DND-41 (cell line): ENCODE data around the gene PCNX2.

ENCODE experiments used
- ATAC-seq: fragments of 200-7000 bp; cut with Tn5 transposase; 3 replicates; pipeline ENCODE4 v1.9.1; 2021; ENCODE audit warnings: low read depth; ENCODE audit not compliant: insufficient read depth
- DNase-seq: peaks from one replicate; pipeline ENCODE4 v3.0.0-alpha.2; 2020
- H2AFZ ChIP-seq: 2 replicates; pipeline ENCODE4 v1.6.0; 2012; ENCODE audit warnings: low read depth, low read length
- H3K27ac ChIP-seq: 2 replicates; pipeline ENCODE4 v1.5.1; 2012; ENCODE audit warnings: low read length, inconsistent platforms
- H3K27me3 ChIP-seq: fragments of 200-600 bp; sonication (generic); 2 replicates; pipeline ENCODE4 v1.6.0; 2012; ENCODE audit warnings: low read length, mild to moderate bottlenecking, inconsistent platforms; ENCODE audit not compliant: insufficient read depth, poor library complexity
- H3K36me3 ChIP-seq: 2 replicates; pipeline ENCODE4 v1.5.1; 2012; ENCODE audit warnings: low read length, inconsistent platforms; ENCODE audit not compliant: insufficient read depth
- H3K4me1 ChIP-seq: 2 replicates; pipeline ENCODE4 v1.5.1; 2012; ENCODE audit warnings: mild to moderate bottlenecking, low read length; ENCODE audit not compliant: insufficient read depth
- H3K4me2 ChIP-seq: 2 replicates; pipeline ENCODE4 v1.6.0; 2012; ENCODE audit warnings: mild to moderate bottlenecking, moderate library complexity, low read length, inconsistent platforms; ENCODE audit not compliant: insufficient read depth
- H3K4me3 ChIP-seq, 2 experiments: fragments of 200-600 bp in 1 of 2; shearing (Covaris generic) in 1 of 2; 2 replicates each; pipeline ENCODE4 v1.5.1; 2012 to 2016; ENCODE audit warnings: inconsistent platforms in 2 of 2, low read length in 2 of 2, mild to moderate bottlenecking in 2 of 2, low read depth in 1 of 2, moderate library complexity in 1 of 2
- H3K79me2 ChIP-seq: 2 replicates; pipeline ENCODE4 v1.6.0; 2012; ENCODE audit warnings: low read length, inconsistent platforms; ENCODE audit not compliant: insufficient read depth
- H3K9ac ChIP-seq: 2 replicates; pipeline ENCODE4 v1.6.0; 2012; ENCODE audit warnings: low read depth, mild to moderate bottlenecking, inconsistent platforms, low read length, moderate library complexity
- H3K9me3 ChIP-seq: 2 replicates; pipeline ENCODE4 v1.5.1; 2012; ENCODE audit warnings: low read length, moderate library complexity, mild to moderate bottlenecking, inconsistent platforms; ENCODE audit not compliant: insufficient read depth, severe bottlenecking
- H4K20me1 ChIP-seq: 2 replicates; pipeline ENCODE4 v1.6.0; 2012; ENCODE audit warnings: low read length; ENCODE audit not compliant: insufficient read depth
- CTCF ChIP-seq: IDR thresholded peaks from 2 replicates; pipeline ENCODE4 v1.5.1; 2012; ENCODE audit warnings: borderline replicate concordance, low read length, moderate library complexity, mild to moderate bottlenecking; ENCODE audit not compliant: poor library complexity, severe bottlenecking; ENCODE audit errors: extremely low read depth
- EZH2 ChIP-seq: IDR thresholded peaks from 3 replicates; pipeline ENCODE4 v1.6.1; 2012; ENCODE audit warnings: borderline replicate concordance, low read depth, mild to moderate bottlenecking, moderate library complexity, low read length, inconsistent platforms; ENCODE audit not compliant: severe bottlenecking

Gene PCNX2

GRCh38 chr1:233278631-233279030 is 16.9 kb downstream of the PCNX2 start:
- Histone ChIP-seq H3K27me3 (no peaks in the 10 kb centered on the region), H3K79me2 (peaks cover 11% of the 10 kb centered on the region; the same call in 1 of the 2 replicates), H3K4me1 (peaks cover 34% of the 10 kb centered on the region), H2AFZ (no peak overlapping the region), H4K20me1 (no peaks in the 10 kb centered on the region), H3K9ac (no peak overlapping the region), H3K4me3 (no peak overlapping the region), H3K36me3 (no peaks in the 10 kb centered on the region), H3K27ac (no peak overlapping the region), H3K9me3 (no peaks in the 10 kb centered on the region), H3K4me2 (no peak overlapping the region)
- TF ChIP-seq CTCF, result no peak
- no peak for TF ChIP-seq EZH2
- ATAC-seq (no peak), DNase-seq (no peak)

- no peaks in the 10 kb centered on the region for H3K36me3 ChIP-seq
- no peak overlapping the region for H3K4me2 ChIP-seq
- no peak for DNase-seq
- H3K4me1 ChIP-seq, result peaks cover 29% of the 10 kb centered on the region
- ATAC-seq, result no peak
- no peak overlapping the region for H2AFZ ChIP-seq
- peaks cover 11% of the 10 kb centered on the region; the same call in 1 of the 2 replicates for H3K79me2 ChIP-seq
- H3K9ac ChIP-seq, result no peak overlapping the region
- no peaks in the 10 kb centered on the region for H3K9me3 ChIP-seq
- H3K4me3 ChIP-seq, result no peak overlapping the region
- H3K27me3 ChIP-seq, result no peaks in the 10 kb centered on the region
- H4K20me1 ChIP-seq, result no peaks in the 10 kb centered on the region
- TF ChIP-seq CTCF, result no peak
- no peak for TF ChIP-seq EZH2
- no peak overlapping the region for H3K27ac ChIP-seq
These were observed 17.6 kb downstream of the PCNX2 start for GRCh38 chr1:233277637-233278606.

GRCh38 chr1:233269656-233270055 is 25.9 kb downstream of the PCNX2 start:
- H3K27me3 ChIP-seq, result no peaks in the 10 kb centered on the region
- no peaks in the 10 kb centered on the region for H4K20me1 ChIP-seq
- H3K36me3 ChIP-seq, result no peaks in the 10 kb centered on the region
- no peak overlapping the region for H3K4me2 ChIP-seq
- ATAC-seq, result no peak
- H3K4me1 ChIP-seq, result no peaks in the 10 kb centered on the region
- DNase-seq, result no peak
- no peak overlapping the region for H3K27ac ChIP-seq
- H3K4me3 ChIP-seq, result no peak overlapping the region
- no peaks in the 10 kb centered on the region for H3K79me2 ChIP-seq
- H2AFZ ChIP-seq, result no peak overlapping the region
- no peaks in the 10 kb centered on the region for H3K9me3 ChIP-seq
- no peak overlapping the region for H3K9ac ChIP-seq
- no peak for TF ChIP-seq CTCF
- TF ChIP-seq EZH2, result no peak
